GM21390 (cell line): Measurements from ENCODE around the gene ADARB1.

Source experiments
- ATAC-seq: cut with Tn5 transposase; IDR thresholded peaks from one replicate; pipeline ENCODE4 v1.9.1; 2021; ENCODE audit not compliant: unreplicated experiment

Gene ADARB1

GRCh38 chr21:45073301-45074047, 906 bp upstream of the ADARB1 start:
- peak; percentile 12 for ATAC-seq

GRCh38 chr21:45074818-45075595, 627 bp downstream of the ADARB1 start:
- peak; percentile 8 for ATAC-seq

- ATAC-seq: no peak
Observed at GRCh38 chr21:45075596-45076244, 1.3 kb downstream of the ADARB1 start.

- ATAC-seq: no peak
Observed at GRCh38 chr21:45076245-45076711, 1.9 kb downstream of the ADARB1 start.

DNA sequence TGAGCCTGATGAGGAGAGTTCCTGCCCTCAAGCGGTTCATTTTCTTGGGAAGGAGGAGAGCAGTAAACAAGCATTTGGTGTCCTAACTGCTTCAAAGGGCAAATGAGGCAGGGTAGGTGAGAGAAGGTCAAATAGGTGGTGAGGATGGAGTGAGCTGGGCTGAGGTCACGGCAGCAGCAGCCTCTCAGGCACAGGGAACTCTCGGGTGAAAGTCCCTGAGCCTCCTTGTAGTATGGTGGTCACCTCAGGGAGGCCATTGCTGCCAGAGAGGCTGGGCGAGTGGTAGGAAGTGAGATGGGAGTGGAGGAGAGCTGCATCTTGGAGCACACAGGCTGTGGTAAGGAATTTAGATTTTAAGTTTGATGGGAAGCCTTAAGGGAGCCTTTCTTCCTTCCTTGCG, 4.0 kb downstream of the ADARB1 start:
- ATAC-seq: no peak

- ATAC-seq: no peak
Observed at GRCh38 chr21:45078877-45079281, 4.5 kb downstream of the ADARB1 start.

DNA sequence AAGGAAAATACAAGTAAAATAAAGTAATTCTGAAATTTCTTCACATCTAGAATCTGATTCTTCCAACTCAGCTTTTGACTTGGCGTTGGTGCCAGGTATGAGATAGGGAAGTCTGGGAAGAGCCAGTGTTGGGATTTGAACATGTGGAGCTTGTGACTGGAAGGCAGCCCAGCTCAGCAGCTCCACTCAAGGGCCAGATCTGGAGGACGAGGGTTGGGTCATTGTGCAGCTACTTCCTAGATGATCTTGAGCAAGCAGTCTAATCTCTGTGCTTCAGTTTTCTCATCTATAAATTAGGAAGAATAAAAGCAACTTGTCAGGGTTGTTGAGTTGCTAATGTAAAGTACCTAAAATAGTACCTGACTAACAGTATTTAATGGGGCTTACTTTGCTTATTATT, 5.0 kb downstream of the ADARB1 start:
- no peak for ATAC-seq

DNA sequence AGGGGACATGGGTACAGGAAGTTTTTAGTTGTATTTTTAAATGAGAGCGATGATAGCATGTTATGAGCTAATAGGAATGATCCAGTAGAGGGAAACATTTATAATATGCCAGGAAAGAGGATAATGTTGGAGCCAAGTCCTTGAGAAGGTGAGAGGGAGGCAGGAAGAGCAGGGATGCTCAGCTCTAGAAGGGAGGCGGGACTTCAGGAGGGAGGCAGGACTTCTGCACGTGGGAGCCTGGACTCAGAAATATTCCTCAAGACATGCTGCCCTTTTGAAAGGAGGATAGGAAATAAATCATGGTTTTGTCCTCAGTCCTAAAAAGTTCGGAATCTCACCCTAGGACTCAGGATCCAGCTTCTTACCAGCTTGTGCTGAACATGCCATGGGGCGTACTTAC, 5.9 kb downstream of the ADARB1 start:
- no peak for ATAC-seq

GRCh38 chr21:45080639-45081414, 6.4 kb downstream of the ADARB1 start:
- ATAC-seq: no peak

DNA sequence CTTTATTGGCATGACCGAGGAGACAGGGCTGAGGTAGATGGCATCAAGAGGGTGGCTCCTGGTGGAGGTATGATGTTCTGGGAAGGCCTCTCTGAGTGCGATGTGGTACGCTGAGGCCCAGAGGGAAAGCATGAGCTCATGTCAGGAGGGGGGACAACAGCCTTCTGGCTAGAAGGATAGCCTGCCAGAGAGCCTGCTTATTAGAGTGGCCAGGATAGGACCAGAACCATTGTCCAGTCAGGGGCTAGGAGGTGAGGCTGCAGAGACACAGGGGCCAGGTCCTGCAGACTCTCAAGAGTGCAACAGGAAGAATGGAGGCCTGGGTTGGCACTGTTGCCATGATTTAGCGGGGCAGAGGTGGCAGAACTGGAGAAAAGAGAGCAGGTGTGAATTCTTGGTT, 7.3 kb downstream of the ADARB1 start:
- no peak for ATAC-seq

- ATAC-seq: no peak
Observed at GRCh38 chr21:45082736-45083135, 8.4 kb downstream of the ADARB1 start.

DNA sequence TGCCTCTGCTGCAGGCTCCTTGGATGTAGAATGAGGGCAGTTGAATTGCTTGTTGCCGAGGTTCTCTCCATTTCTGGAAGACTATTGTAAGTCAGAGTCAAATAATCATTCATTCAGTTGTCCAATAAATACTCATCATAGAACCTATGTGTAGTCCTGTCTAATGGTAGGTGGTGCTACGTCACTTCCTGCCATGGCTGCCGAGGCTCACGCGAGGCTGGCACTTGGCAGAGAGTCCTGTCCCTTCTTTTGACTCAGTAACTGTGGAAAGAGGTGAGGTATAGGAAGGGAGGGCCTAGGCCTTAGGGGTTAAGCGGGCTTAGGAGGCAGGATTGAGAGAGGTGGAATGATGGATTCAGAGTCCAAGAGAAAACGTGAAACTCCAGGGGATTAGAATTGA, 9.7 kb downstream of the ADARB1 start:
- ATAC-seq: no peak

GRCh38 chr21:45084881-45085536, 10.6 kb downstream of the ADARB1 start:
- no peak for ATAC-seq

DNA sequence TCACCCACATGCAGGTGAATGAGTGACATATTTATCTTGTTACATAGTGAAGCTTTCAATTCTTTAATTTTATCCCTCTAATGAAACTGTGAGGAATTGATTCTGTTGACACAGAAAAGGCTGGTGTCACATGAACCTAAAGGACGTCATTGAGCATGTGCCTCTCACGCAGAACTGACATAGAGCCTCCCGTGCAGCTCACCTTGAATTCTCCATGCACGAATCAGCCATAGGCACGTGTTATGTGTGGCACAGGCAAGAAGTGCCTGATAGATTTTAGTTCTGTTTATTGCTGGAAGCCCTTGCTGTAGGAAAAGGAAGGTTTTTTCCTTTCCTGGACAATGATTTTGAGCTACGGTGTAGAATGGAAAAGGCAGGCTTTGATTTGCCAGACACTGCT, 11.3 kb downstream of the ADARB1 start:
- no peak for ATAC-seq

GRCh38 chr21:45086337-45086958, 12.1 kb downstream of the ADARB1 start:
- no peak for ATAC-seq

DNA sequence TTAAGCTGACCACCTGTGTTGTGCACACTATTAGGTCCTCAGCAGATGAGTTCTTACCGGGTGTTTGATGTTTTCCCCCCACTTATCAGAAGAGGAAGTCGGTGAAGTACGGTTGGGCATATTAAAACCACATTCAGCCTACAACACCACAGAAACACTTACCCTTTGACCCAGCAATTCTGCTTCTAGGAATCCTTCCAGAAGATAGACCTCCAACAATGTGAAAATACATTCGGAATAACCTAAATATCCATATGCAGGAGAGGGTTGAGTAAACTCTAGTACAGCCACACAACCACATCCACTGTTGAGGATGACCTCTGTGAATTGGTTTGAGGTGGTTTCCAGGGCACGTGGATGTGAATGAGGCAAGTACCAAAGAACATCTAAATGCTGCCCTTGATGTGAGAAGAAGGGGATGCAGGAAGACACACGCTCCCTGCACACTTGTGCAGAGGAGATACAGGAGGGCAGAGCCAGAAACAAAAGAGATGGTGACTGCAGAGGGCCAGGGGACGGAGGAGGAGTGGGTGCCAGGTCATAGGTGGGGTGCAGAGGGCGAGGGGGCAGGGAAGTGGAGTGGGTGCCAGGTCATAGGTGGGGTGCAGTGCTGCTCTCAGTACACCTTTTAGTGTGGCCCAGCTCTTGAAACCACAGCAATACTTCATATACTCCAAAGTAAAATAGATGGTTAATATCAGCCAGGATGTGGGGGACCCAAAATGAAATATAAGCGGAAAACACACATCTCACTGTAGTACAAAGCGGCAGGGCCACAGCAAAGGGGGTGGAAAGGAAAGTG, 12.8 kb downstream of the ADARB1 start:
- no peak for ATAC-seq

DNA sequence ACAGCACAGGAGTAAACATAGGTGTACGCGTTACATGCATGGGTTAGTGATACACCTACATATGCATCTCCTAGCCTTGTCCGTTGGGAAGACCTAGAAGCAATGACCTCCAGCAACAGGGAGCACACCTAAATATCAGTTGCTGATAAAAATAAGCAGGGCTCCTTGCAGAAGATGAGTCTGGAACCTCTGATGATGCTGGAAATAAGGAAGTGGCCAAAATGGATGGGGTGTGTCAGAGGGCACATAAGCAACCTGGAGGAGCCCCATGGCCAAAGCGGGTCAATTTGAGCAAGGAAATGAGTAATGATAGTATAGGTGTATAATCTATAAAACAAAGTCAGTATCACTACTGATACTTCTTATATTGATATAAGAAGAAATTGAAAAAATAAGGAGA, 13.7 kb downstream of the ADARB1 start:
- no peak for ATAC-seq

DNA sequence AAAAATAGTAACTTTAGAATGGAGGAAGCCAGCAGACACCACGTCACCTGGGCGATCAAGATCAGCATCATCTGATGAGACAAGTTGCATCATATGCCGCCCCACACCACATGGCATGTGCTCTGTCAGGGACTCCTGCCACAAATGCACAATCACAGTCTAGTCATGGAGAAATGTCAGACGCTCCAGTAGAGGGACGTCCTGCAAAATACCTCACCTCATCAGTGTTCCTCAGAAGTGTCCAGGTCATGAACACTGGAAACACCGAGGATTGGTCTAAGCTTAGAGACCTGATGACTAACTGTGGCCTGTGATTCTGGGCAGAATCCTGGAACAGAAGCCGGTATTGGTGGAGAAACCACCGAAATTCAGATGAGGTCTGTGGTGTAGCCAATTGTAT, 14.3 kb downstream of the ADARB1 start:
- no peak for ATAC-seq

- no peak for ATAC-seq
Observed at GRCh38 chr21:45089964-45090363, 15.6 kb downstream of the ADARB1 start.
